ENCODE results near the gene ZNRD2. TPM values are rescaled to one million over a fixed set of nuclear protein-coding genes. Genes with fewer than 3 reads are reported as not detected.
A peak's percentile ranks its signal among the peaks of the same experiment; 100 is the strongest.

ZNRD2 gene
- polyA plus RNA-seq, 3 donors = 48.5 to 65.1 (median 56.2) TPM

DNA sequence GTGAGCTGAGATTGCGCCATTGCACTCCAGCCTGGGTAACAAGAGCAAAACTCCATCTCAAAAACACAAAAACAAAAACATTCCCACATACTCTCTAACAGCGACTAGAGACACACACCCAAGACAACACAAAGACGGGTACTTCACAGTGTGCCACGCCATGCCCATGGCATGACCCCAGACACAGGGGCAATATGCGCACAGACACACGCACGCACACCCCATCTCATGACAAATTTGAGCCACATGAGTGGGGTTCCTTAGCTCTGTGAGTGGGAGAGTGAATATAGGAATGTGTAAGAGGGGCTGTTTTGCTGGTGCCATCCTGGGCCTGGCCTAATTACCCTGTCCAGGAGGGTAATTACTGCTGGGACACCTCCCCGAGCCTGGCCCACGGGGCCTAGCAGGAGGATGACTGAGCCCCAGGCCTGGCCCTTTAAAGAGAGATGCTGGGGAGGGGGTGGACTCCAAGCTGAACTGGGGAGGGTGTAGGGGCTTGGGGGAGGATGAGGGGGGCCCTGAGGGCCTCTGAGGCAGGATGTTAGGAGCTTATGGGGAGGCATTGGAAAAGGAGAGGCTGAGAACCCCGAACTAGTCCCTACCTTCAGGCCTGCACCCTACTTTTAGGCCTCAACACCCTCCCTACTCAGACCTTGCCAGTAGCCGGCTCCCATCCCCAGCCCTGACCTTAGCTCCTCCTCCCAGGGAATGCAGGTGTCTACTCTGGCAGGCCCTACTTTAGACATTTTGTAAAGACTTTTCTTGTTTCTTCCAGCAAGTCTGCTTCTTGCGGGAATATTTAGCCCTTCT lies 13.6 kb upstream of the ZNRD2 start:
- Histone ChIP-seq H3K79me2 (ENCODE audit: insufficient read depth, low read length) (no peaks in the 10 kb centered on the region), H3K4me1 (ENCODE audit: control insufficient read depth in 1 of 2, insufficient read depth in 2 of 2, low read length in 2 of 2) (peaks cover 26 to 59% of the 10 kb centered on the region in 2 donors), H3K27ac (ENCODE audit: low read depth in 1 of 2, low read length in 2 of 2) (no peak overlapping the region), H3K4me2 (replicated peaks; ENCODE audit: extremely low read depth, low read length, poor library complexity, severe bottlenecking) (no peak overlapping the region), H3K4me3 (replicated peaks in 1 of 3; ENCODE audit: low read depth in 2 of 3, low read length in 3 of 3) (no peak overlapping the region), H3K27me3 (ENCODE audit: control insufficient read depth in 2 of 2, insufficient read depth in 2 of 2, low read length in 2 of 2) (peaks cover 0 to 33% of the 10 kb centered on the region in 2 donors), H4K20me1 (ENCODE audit: insufficient read depth, low read length) (no peaks in the 10 kb centered on the region), H3K9me3 (replicated peaks in 1 of 2; ENCODE audit: control insufficient read depth in 1 of 2, insufficient read depth in 1 of 2, low read length in 2 of 2) (no peaks in the 10 kb centered on the region), H3K9ac (ENCODE audit: insufficient read depth, low read length, poor library complexity, severe bottlenecking) (no peak overlapping the region), H2AFZ (ENCODE audit: insufficient read depth, low read depth, low read length, poor library complexity, severe bottlenecking) (no peak overlapping the region), H3K36me3 (replicated peaks in 1 of 2; ENCODE audit: control insufficient read depth in 1 of 2, insufficient read depth in 2 of 2, low read length in 2 of 2) (no peaks in the 10 kb centered on the region)
- Mint-ChIP-seq H3K4me3 (peak overlapping the region; percentile 73 to 84), H3K4me1 (peaks cover 56% of the 10 kb centered on the region), H3K27ac (no peak overlapping the region), H3K9me3 (peaks cover 0 to 2% (median 0%) of the 10 kb centered on the region in 7 donors), H3K27me3 (ENCODE audit: low read depth in 3 of 3) (peaks cover 21 to 43% (median 40%) of the 10 kb centered on the region in 3 donors), H3K36me3 (peaks cover 0 to 9% of the 10 kb centered on the region in 2 donors)
- no peak for DNase-seq
- intact Hi-C loops (cut with micrococcal nuclease) = no loop called here
- TF ChIP-seq, protein P1, sequence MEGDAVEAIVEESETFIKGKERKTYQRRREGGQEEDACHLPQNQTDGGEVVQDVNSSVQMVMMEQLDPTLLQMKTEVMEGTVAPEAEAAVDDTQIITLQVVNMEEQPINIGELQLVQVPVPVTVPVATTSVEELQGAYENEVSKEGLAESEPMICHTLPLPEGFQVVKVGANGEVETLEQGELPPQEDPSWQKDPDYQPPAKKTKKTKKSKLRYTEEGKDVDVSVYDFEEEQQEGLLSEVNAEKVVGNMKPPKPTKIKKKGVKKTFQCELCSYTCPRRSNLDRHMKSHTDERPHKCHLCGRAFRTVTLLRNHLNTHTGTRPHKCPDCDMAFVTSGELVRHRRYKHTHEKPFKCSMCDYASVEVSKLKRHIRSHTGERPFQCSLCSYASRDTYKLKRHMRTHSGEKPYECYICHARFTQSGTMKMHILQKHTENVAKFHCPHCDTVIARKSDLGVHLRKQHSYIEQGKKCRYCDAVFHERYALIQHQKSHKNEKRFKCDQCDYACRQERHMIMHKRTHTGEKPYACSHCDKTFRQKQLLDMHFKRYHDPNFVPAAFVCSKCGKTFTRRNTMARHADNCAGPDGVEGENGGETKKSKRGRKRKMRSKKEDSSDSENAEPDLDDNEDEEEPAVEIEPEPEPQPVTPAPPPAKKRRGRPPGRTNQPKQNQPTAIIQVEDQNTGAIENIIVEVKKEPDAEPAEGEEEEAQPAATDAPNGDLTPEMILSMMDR (IDR thresholded peaks at IDR 0.05) = no peak
- WGBS (ENCODE audit: insufficient coverage) = 95% methylated on average over 10 of the region's 12 CpGs

- Histone ChIP-seq H3K27ac (ENCODE audit: low read depth in 1 of 2, low read length in 2 of 2) (no peak overlapping the region), H4K20me1 (ENCODE audit: insufficient read depth, low read length) (no peaks in the 10 kb centered on the region), H3K9me3 (replicated peaks in 1 of 2; ENCODE audit: control insufficient read depth in 1 of 2, insufficient read depth in 1 of 2, low read length in 2 of 2) (no peaks in the 10 kb centered on the region), H3K27me3 (ENCODE audit: control insufficient read depth in 2 of 2, insufficient read depth in 2 of 2, low read length in 2 of 2) (peaks cover 0 to 33% of the 10 kb centered on the region in 2 donors), H3K4me3 (replicated peaks in 1 of 3; ENCODE audit: low read depth in 2 of 3, low read length in 3 of 3) (peak overlapping the region in 2 of 3 experiments; percentile 6 to 71), H3K36me3 (replicated peaks in 1 of 2; ENCODE audit: control insufficient read depth in 1 of 2, insufficient read depth in 2 of 2, low read length in 2 of 2) (no peaks in the 10 kb centered on the region), H3K9ac (ENCODE audit: insufficient read depth, low read length, poor library complexity, severe bottlenecking) (peak overlapping the region; percentile 57), H3K4me2 (replicated peaks; ENCODE audit: extremely low read depth, low read length, poor library complexity, severe bottlenecking) (peak overlapping the region; percentile 81), H3K4me1 (ENCODE audit: control insufficient read depth in 1 of 2, insufficient read depth in 2 of 2, low read length in 2 of 2) (peaks cover 25 to 55% of the 10 kb centered on the region in 2 donors), H3K79me2 (ENCODE audit: insufficient read depth, low read length) (no peaks in the 10 kb centered on the region), H2AFZ (ENCODE audit: insufficient read depth, low read depth, low read length, poor library complexity, severe bottlenecking) (peak overlapping the region; percentile 82)
- Mint-ChIP-seq H3K27me3 (ENCODE audit: low read depth in 3 of 3) (peaks cover 21 to 45% (median 41%) of the 10 kb centered on the region in 3 donors), H3K9me3 (peaks cover 0 to 2% (median 0%) of the 10 kb centered on the region in 7 donors), H3K4me3 (peak overlapping the region; percentile 73 to 84), H3K4me1 (peaks cover 49% of the 10 kb centered on the region), H3K27ac (peak overlapping the region in 1 of 7 donors; percentile 10), H3K36me3 (peaks cover 0 to 9% of the 10 kb centered on the region in 2 donors)
- TF ChIP-seq, protein P1 (IDR thresholded peaks at IDR 0.05) = no peak
- DNase-seq = no peak
- 5% methylated on average over 37 of the region's 47 CpGs for WGBS (ENCODE audit: insufficient coverage)
- intact Hi-C loops (cut with micrococcal nuclease) = no loop called here
Measured at GRCh38 chr11:65557280-65558001, 12.8 kb upstream of the ZNRD2 start.
